ENCODE data around the gene SLC1A3.

The SLC1A3 gene

GRCh38 chr5:36606036-36606427 is 374 bp upstream of the SLC1A3 start:
- POLR2A ChIA-PET, result interaction anchor here (1.0 to 3.6 kb wide), 4 partner anchors 36 to 270 kb away, joined by 3 to 14 read pairs (median 4); partner anchors contain the start of gene NIPBL
- CTCF ChIA-PET, result interaction anchor here (0.7 kb wide), 1 partner anchor 24 kb away, joined by 4 read pairs; no protein-coding TSS in a partner anchor
- DNase-seq (ENCODE audit: extremely low spot score), result no peak

GRCh38 chr5:36607114-36607571 is 737 bp downstream of the SLC1A3 start:
- TF ChIP-seq FOXK2 (IDR thresholded peaks at IDR 0.05), result no peak
- TF ChIP-seq ELF4 (IDR thresholded peaks at IDR 0.05), result no peak
- TF ChIP-seq L3MBTL2 (conservative IDR thresholded peaks at IDR 0.05), result no peak
- no peak for TF ChIP-seq FOXA1 (IDR thresholded peaks at IDR 0.05)
- no peak for TF ChIP-seq SUZ12 (IDR thresholded peaks at IDR 0.05)
- TF ChIP-seq BHLHE40 (IDR thresholded peaks at IDR 0.05; ENCODE audit: borderline replicate concordance), result no peak
- no peak for TF ChIP-seq CTBP1 (IDR thresholded peaks at IDR 0.05; ENCODE audit: borderline replicate concordance)
- no peak for TF ChIP-seq HDGF (IDR thresholded peaks at IDR 0.05; ENCODE audit: borderline replicate concordance)
- TF ChIP-seq FOXM1 (IDR thresholded peaks at IDR 0.05; ENCODE audit: borderline replicate concordance), result no peak
- POLR2A ChIA-PET, result interaction anchor here (0.6 to 3.6 kb wide), 7 partner anchors 11 to 269 kb away, joined by 3 to 14 read pairs (median 3); no protein-coding TSS in a partner anchor
- DNase-seq (ENCODE audit: extremely low spot score), result peak; percentile 62
- CTCF ChIA-PET, result interaction anchor here (0.7 to 1.1 kb wide), 2 partner anchors 83 to 883 kb away, joined by 3 read pairs; no protein-coding TSS in a partner anchor

More at GRCh38 chr5:36606036-36606427, 374 bp upstream of the SLC1A3 start:
- TF ChIP-seq HDGF (IDR thresholded peaks at IDR 0.05; ENCODE audit: borderline replicate concordance) (no peak), ARNT (IDR thresholded peaks at IDR 0.05) (no peak), SP1 (IDR thresholded peaks at IDR 0.05) (no peak), LEF1 (IDR thresholded peaks at IDR 0.05; ENCODE audit: borderline replicate concordance) (no peak), SUZ12 (IDR thresholded peaks at IDR 0.05) (no peak), NFRKB (IDR thresholded peaks at IDR 0.05) (no peak), FOXM1 (IDR thresholded peaks at IDR 0.05; ENCODE audit: borderline replicate concordance) (no peak), CTBP1 (IDR thresholded peaks at IDR 0.05; ENCODE audit: borderline replicate concordance) (no peak), L3MBTL2 (conservative IDR thresholded peaks at IDR 0.05) (no peak), ZNF384 (IDR thresholded peaks at IDR 0.05) (no peak), PKNOX1 (IDR thresholded peaks at IDR 0.05) (no peak)

GRCh38 chr5:36607838-36608783 is 1.7 kb downstream of the SLC1A3 start:
- peak; percentile 34 for DNase-seq (ENCODE audit: extremely low spot score)
- CTCF ChIA-PET, result interaction anchor here (1.1 kb wide), 1 partner anchor 82 kb away, joined by 3 read pairs; no protein-coding TSS in a partner anchor
- POLR2A ChIA-PET, result interaction anchor here (0.8 to 3.6 kb wide), 3 partner anchors 9 to 111 kb away, joined by 3 to 14 read pairs (median 3); no protein-coding TSS in a partner anchor
- TF ChIP-seq L3MBTL2 (conservative IDR thresholded peaks at IDR 0.05) (no peak; the same call in 1 of the 2 replicates), SUZ12 (IDR thresholded peaks at IDR 0.05) (no peak), PKNOX1 (IDR thresholded peaks at IDR 0.05) (peak; percentile 2), SP1 (IDR thresholded peaks at IDR 0.05) (no peak), FOXA1 (IDR thresholded peaks at IDR 0.05) (no peak), CTBP1 (IDR thresholded peaks at IDR 0.05; ENCODE audit: borderline replicate concordance) (no peak), NFRKB (IDR thresholded peaks at IDR 0.05) (no peak)

GRCh38 chr5:36610621-36611020 is 4.2 kb downstream of the SLC1A3 start:
- POLR2A ChIA-PET, result no interaction called here
- CTCF ChIA-PET, result no interaction called here
- TF ChIP-seq FOXM1 (IDR thresholded peaks at IDR 0.05; ENCODE audit: borderline replicate concordance), result no peak
- TF ChIP-seq FOXA1 (IDR thresholded peaks at IDR 0.05), result no peak
- no peak for DNase-seq (ENCODE audit: extremely low spot score)

GRCh38 chr5:36611520-36612274 is 5.3 kb downstream of the SLC1A3 start:
- POLR2A ChIA-PET, result no interaction called here
- TF ChIP-seq L3MBTL2 (conservative IDR thresholded peaks at IDR 0.05) (no peak), PKNOX1 (IDR thresholded peaks at IDR 0.05) (no peak), SUZ12 (IDR thresholded peaks at IDR 0.05) (no peak), FOXK2 (IDR thresholded peaks at IDR 0.05) (no peak), HDGF (IDR thresholded peaks at IDR 0.05; ENCODE audit: borderline replicate concordance) (no peak), CTBP1 (IDR thresholded peaks at IDR 0.05; ENCODE audit: borderline replicate concordance) (no peak), NFRKB (IDR thresholded peaks at IDR 0.05) (no peak), LEF1 (IDR thresholded peaks at IDR 0.05; ENCODE audit: borderline replicate concordance) (no peak)
- no peak for DNase-seq (ENCODE audit: extremely low spot score)
- CTCF ChIA-PET, result no interaction called here

GRCh38 chr5:36613241-36613640 is 6.8 kb downstream of the SLC1A3 start:
- ChIA-PET CTCF (interaction anchor here (0.6 to 1.2 kb wide), 2 partner anchors 78 to 274 kb away, joined by 4 to 5 read pairs; no protein-coding TSS in a partner anchor), POLR2A (no interaction called here)
- no peak for TF ChIP-seq ELF4 (IDR thresholded peaks at IDR 0.05)
- no peak for TF ChIP-seq L3MBTL2 (conservative IDR thresholded peaks at IDR 0.05)
- no peak for TF ChIP-seq PKNOX1 (IDR thresholded peaks at IDR 0.05)
- TF ChIP-seq ZNF384 (IDR thresholded peaks at IDR 0.05), result no peak
- no peak for TF ChIP-seq NFRKB (IDR thresholded peaks at IDR 0.05)
- no peak for TF ChIP-seq ARNT (IDR thresholded peaks at IDR 0.05)
- no peak for TF ChIP-seq FOXA1 (IDR thresholded peaks at IDR 0.05)
- no peak for TF ChIP-seq SP1 (IDR thresholded peaks at IDR 0.05)
- no peak for TF ChIP-seq HDGF (IDR thresholded peaks at IDR 0.05; ENCODE audit: borderline replicate concordance)
- no peak for TF ChIP-seq BHLHE40 (IDR thresholded peaks at IDR 0.05; ENCODE audit: borderline replicate concordance)
- TF ChIP-seq SUZ12 (IDR thresholded peaks at IDR 0.05), result no peak
- no peak for TF ChIP-seq LEF1 (IDR thresholded peaks at IDR 0.05; ENCODE audit: borderline replicate concordance)
- no peak for TF ChIP-seq FOXM1 (IDR thresholded peaks at IDR 0.05; ENCODE audit: borderline replicate concordance)
- TF ChIP-seq FOXK2 (IDR thresholded peaks at IDR 0.05), result no peak
- DNase-seq (ENCODE audit: extremely low spot score), result no peak
